ENCODE measurements around the gene ADGRG4. TPM values are rescaled to one million over a fixed set of nuclear protein-coding genes. Genes with fewer than 3 reads are reported as not detected.

ADGRG4 gene
- polyA plus RNA-seq, 1 experiment: not detected

DNA sequence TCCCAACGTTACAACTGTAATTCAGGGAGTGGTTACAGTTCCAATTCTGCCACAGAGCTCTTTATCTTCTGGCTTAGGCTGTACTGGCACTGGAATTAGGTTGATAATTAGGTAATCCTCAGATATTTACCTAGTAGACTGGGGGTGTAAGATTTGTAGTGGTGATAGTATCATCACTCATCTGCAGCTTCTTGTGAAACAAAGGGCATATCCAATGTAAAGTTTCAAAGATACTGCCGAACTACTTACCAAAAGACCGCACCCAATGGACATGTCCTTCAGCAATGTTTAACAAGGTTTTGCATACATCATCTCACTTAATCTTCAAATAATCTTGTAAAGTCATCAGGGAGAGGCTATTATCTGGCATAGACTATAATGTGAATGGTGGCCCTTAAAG is 20.8 kb downstream of the ADGRG4 start:
- Histone ChIP-seq H3K27me3 (ENCODE audit: control insufficient read depth, insufficient read depth, low read length) (no peaks in the 10 kb centered on the region), H3K27ac (ENCODE audit: low read depth, low read length) (no peak overlapping the region), H3K9me3 (ENCODE audit: control insufficient read depth, insufficient read depth, low read length) (no peaks in the 10 kb centered on the region), H3K4me3 (ENCODE audit: low read depth, low read length) (no peak overlapping the region)
- ChIA-PET CTCF (no interaction called here), POLR2A (no interaction called here)
- TF ChIP-seq, protein P1, sequence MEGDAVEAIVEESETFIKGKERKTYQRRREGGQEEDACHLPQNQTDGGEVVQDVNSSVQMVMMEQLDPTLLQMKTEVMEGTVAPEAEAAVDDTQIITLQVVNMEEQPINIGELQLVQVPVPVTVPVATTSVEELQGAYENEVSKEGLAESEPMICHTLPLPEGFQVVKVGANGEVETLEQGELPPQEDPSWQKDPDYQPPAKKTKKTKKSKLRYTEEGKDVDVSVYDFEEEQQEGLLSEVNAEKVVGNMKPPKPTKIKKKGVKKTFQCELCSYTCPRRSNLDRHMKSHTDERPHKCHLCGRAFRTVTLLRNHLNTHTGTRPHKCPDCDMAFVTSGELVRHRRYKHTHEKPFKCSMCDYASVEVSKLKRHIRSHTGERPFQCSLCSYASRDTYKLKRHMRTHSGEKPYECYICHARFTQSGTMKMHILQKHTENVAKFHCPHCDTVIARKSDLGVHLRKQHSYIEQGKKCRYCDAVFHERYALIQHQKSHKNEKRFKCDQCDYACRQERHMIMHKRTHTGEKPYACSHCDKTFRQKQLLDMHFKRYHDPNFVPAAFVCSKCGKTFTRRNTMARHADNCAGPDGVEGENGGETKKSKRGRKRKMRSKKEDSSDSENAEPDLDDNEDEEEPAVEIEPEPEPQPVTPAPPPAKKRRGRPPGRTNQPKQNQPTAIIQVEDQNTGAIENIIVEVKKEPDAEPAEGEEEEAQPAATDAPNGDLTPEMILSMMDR (IDR thresholded peaks at IDR 0.05; ENCODE audit: low read depth, low read length): no peak
- DNase-seq (ENCODE audit: low read depth, low spot score): no peak

DNA sequence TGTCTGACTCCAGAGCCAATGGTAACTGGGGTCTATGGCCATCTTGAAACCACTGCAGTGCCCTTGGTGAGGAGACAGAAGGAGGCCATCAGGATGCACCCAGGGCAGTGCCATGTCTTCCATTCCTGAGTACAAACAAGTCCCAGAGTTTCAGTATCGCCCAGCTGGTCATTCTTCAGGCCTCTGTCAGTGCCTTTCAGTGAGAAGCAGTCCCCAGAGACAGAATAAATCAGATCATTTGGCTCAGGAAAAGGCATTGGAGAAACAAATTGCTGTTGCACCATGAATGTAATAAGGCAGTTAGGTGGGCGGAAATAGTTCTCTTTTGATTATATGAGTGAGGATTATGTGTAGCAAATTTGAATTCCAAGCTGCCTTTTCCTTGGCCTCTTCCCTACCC is 21.3 kb downstream of the ADGRG4 start:
- Histone ChIP-seq H3K27me3 (ENCODE audit: control insufficient read depth, insufficient read depth, low read length) (no peaks in the 10 kb centered on the region), H3K9me3 (ENCODE audit: control insufficient read depth, insufficient read depth, low read length) (no peaks in the 10 kb centered on the region), H3K4me3 (ENCODE audit: low read depth, low read length) (no peak overlapping the region), H3K27ac (ENCODE audit: low read depth, low read length) (no peak overlapping the region)
- POLR2A ChIA-PET: no interaction called here
- CTCF ChIA-PET: no interaction called here
- DNase-seq (ENCODE audit: low read depth, low spot score): no peak
- TF ChIP-seq, protein P1 (IDR thresholded peaks at IDR 0.05; ENCODE audit: low read depth, low read length): no peak

DNA sequence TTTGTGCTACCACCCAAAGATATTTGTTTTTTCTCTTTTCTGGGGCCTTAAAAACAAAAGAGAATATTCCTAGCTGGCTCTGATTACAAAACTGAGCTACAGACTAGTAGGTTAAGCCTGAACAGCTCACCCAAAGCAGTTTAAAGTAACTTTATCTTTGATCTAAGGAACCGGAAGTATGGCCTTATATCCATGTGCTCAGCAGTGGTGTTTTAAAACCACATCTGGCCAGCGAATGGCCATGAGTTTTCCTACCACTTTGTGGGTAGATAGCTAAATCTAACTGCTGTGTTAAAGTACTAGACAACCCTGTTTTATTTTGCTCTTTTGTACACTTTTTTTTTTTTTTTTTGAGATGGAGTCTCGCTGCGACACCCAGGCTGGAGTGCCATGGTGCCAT is 24.6 kb downstream of the ADGRG4 start:
- H3K4me3 ChIP-seq (ENCODE audit: low read depth, low read length): no peak overlapping the region
- CTCF ChIA-PET: no interaction called here
- H3K27me3 ChIP-seq (ENCODE audit: control insufficient read depth, insufficient read depth, low read length): no peaks in the 10 kb centered on the region
- TF ChIP-seq, protein P1 (IDR thresholded peaks at IDR 0.05; ENCODE audit: low read depth, low read length): no peak
- no peak for DNase-seq (ENCODE audit: low read depth, low spot score)
- no peak overlapping the region for H3K27ac ChIP-seq (ENCODE audit: low read depth, low read length)
- H3K9me3 ChIP-seq (ENCODE audit: control insufficient read depth, insufficient read depth, low read length): no peaks in the 10 kb centered on the region
- POLR2A ChIA-PET: no interaction called here

DNA sequence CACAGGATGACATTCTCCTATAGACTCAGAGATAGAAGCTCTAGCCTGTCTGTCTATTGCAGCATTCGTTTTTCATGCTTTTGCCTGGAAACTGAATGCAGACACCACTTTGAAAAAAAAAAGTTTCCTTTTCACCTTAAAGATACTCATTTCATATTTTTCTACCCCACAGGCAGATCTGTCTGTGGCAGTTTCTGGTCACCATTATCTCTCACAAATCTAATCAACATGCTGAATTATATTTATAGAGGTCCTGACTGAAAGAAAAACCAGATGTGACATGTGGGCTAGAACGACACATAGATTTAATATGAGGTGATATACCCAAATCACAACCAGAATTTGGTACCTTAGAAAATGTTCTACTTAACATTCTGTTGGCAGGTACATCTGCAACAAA is 28.2 kb downstream of the ADGRG4 start:
- H3K27ac ChIP-seq (ENCODE audit: low read depth, low read length): no peak overlapping the region
- ChIA-PET POLR2A (no interaction called here), CTCF (interaction anchor here (0.6 kb wide), 1 partner anchor 9 kb away, joined by 4 read pairs; no protein-coding TSS in a partner anchor)
- no peak overlapping the region for H3K4me3 ChIP-seq (ENCODE audit: low read depth, low read length)
- TF ChIP-seq, protein P1 (IDR thresholded peaks at IDR 0.05; ENCODE audit: low read depth, low read length): no peak
- no peaks in the 10 kb centered on the region for H3K9me3 ChIP-seq (ENCODE audit: control insufficient read depth, insufficient read depth, low read length)
- no peak for DNase-seq (ENCODE audit: low read depth, low spot score)
- H3K27me3 ChIP-seq (ENCODE audit: control insufficient read depth, insufficient read depth, low read length): no peaks in the 10 kb centered on the region

DNA sequence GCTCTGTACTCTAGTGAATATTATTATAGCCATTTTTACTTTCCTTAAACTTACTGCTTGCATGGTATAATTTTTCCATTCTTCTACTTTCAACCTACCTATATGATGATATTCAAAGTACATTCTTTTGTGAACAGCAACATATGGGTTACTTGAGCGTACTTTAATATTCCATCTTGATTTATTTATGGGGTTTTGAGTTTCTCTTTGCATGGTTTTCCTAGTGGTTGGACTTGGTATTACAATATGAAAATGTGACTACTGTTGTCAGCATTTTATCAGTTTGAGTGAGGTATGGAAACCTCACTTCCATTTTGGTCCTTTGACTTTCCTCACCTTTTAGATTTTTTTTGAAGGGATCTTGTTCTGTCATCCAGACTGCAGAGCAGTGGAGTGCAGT is 35.9 kb downstream of the ADGRG4 start:
- no peaks in the 10 kb centered on the region for H3K27me3 ChIP-seq (ENCODE audit: control insufficient read depth, insufficient read depth, low read length)
- ChIA-PET CTCF (no interaction called here), POLR2A (no interaction called here)
- no peak for DNase-seq (ENCODE audit: low read depth, low spot score)
- TF ChIP-seq, protein P1 (IDR thresholded peaks at IDR 0.05; ENCODE audit: low read depth, low read length): peak; percentile 46
- no peak overlapping the region for H3K27ac ChIP-seq (ENCODE audit: low read depth, low read length)
- H3K9me3 ChIP-seq (ENCODE audit: control insufficient read depth, insufficient read depth, low read length): no peaks in the 10 kb centered on the region
- no peak overlapping the region for H3K4me3 ChIP-seq (ENCODE audit: low read depth, low read length)

Measured in AG04450 (cell line).